Measurements from ENCODE around the gene IL6ST.

Gene IL6ST

DNA sequence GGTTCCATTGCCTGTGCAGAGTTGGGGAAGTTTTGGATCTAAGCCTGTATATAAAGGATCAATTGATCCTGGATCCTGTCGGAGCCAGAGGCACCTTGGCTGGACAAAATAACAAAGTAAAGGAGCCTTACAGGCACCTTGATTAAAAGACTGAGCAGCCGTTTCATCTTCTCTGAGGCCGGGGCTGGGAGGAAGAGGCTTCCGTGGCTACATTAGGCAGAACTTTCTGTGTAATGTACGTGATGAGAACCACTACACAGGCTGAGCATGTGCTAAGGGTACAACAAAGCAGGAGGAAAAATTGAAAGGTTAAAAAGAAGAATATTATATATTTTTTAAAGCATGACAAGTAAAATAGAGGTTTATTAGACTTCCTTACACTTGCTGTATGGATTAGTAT lies 106.6 kb downstream of the IL6ST start:
- DNase-seq, result no peak

DNA sequence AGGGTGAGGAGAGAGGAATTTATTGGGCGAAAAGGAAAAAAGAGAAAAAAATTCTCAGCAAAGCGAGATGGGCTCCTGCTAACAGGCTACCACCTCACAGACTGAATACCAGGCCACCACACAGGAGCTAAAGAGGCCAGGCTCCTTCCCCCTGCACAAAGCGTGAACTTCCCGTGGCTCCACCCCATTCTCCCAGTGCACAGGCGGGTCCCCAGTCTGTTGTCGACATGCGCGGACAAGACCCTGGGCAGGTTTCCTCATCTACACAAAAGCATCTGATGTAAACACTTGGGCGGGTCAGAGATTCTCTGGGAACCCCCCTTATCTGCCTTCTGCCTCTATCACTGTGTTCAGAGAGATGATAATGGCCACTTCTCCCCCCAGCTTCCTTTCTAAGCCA lies 109.4 kb downstream of the IL6ST start:
- DNase-seq, result no peak

All from fibroblast of skin of right biceps (primary cell).